NCI-H2081 (cell line): ENCODE results near the gene RPL6.
"Not testable (repeated sequence)": the region's sequence is repeated elsewhere in the genome, so short reads cannot be mapped to it uniquely, and the experiment has no call there.

Source experiments
- DNase-seq, 2 experiments: peaks; one replicate each; lab custom pipeline; 2025; lab: John Stamatoyannopoulos, UW

The RPL6 gene

DNA sequence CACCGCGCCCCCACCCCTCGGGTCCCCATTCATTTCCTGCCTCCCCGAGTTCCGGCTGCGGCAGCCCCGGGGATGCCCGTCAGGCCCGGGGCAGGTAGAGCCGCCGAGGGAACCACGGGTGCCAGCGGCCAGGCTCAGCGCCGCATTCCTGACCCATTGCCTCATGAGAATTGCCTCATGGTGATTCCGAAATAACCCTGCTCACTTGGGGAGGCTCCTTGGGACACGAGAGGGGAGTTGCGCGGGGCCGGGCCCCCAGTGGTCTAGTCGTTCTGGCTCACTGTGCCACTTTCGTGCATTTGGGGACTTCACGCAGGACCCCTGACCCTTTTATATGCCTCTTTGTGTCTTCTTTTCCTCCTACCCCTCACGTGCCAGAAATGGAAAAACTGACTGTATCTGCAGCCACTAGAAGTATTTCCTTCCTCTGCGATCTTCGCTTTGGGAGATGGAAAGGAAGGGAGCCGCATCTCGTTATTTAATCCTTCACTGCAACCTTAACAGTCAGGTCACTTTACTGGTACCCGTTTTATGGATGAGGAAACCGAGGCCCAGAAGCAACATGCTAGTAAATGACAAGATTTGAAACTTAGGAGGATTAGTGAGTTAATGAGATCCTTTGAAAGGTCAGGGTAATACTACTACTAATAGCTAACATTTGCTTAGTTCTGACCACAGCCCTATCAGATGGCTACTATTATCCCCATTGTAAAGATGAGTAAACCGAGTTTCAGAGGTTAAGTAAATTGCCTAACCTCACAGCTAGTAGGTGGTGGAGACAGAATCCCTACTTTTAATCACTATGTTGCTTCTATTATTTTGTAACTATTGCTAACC, 10.1 kb upstream of the RPL6 start:
- DNase-seq = peak in 1 of 2 experiments; percentile 23

DNA sequence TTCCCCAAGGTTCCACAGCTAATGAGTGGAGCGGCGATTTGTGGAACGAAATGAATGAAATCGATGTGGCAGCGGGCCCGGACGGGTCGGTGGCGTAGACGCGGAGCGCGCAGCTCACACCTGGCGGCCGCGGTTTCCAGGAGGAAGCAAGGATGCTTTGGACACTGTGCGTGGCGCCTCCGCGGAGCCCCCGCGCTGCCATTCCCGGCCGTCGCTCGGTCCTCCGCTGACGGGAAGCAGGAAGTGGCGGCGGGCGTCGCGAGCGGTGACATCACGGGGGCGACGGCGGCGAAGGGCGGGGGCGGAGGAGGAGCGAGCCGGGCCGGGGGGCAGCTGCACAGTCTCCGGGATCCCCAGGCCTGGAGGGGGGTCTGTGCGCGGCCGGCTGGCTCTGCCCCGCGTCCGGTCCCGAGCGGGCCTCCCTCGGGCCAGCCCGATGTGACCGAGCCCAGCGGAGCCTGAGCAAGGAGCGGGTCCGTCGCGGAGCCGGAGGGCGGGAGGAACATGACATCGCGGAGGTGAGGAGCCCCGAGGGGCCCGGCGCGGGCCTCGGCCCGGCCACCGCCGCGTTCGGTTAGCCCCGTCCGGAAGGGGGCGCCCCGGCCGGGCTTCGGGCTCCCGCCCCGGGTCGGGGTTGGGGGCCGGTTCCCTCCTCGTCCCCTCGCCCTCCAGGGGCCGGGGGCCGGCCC, 9.3 kb upstream of the RPL6 start, which contains the start of gene PTPN11:
Gene PTPN11 (plus strand): TSS at position 340 of the 689 bp plus-strand sequence. CDS start 165 bp downstream, at position 505.
- peak; percentile 79 to 80 for DNase-seq

DNA sequence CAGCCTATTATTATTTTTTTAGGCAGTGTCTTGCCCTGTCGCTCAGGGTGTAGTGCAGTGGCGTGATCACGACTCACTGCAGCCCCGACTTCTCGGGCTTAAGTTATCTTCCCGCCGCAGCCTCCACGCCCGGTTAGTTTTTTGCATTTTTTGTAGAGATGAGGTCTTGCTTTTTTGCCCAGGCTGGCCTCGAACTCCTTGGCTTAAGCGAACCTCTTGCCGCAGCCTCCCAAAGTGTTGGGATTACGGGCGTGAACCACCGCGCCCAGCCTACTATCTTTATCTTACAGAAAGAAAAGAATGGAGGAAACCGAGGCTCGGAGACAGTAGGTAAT, 8.8 kb upstream of the RPL6 start:
- DNase-seq = no peak

DNA sequence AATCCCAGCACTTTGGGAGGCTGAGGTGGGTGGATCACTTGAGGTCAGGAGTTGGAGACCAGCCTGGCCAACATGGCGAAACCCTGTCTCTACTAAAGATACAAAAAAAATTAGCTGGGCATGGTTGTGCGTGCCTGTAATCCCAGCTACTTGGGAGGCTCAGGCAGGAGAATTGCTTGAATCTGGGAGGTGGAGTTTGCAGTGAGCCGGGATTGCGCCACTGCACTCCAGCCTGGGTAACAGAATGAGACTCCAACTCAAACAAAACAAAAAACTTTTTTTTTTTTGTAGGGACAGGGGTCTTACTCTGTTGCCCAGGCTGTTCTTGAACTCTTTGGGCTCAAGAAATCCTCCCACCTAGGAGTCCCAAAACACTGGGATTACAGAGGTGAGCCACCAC, 6.1 kb upstream of the RPL6 start:
- DNase-seq = not testable (repeated sequence)

DNA sequence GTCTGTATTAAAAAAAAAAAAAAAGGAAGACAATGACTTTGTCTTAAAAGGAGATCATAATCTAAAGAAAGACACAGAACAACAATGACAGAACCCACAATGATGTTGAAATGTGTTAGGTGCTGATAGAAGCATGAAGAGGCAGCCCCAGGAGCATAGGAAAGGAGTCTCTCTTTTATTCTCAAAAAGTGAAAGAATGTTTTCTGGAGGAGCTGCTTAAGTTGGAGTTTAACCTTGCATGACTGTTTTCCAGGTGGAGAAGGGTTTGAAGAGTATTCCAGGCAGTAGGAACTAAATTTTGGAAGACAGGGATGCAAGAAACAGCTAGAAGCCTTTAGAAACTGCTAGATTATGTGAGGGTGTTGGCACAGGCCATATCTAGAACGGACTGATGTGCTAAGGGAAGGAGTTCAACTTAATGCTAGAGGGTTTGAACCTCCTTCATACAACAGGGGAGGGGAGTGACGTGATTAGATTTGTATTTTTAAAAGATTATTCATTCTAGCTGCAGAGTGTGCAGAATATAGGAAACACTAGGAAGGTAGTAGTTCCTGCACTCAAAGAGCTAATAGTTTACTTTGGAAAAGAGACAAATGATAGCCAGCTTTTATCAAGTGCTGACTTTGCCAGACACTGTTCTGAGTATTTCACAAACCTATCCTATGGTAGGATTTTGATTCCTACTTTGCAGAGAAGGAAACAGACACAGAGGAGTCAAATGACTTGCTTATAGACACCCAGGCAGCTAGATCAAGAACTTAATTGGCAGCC, 4.6 kb upstream of the RPL6 start:
- no peak for DNase-seq

DNA sequence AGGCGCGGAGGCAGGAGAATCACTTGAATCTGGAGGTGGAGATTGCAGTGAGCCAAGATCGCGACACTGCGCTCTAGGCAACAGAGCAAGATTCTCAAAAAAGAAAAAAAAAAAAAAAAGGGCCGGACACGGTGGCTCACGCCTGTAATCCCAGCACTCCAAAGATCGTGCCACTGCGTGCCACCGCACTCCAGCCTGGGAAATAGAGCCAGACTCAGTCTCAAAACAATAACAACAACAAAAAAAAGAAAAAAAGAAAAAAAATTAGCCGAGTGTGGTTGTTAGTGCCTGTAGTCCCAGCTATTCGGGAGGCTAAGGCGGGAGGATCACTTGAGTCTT, 470 bp upstream of the RPL6 start:
- no peak for DNase-seq

DNA sequence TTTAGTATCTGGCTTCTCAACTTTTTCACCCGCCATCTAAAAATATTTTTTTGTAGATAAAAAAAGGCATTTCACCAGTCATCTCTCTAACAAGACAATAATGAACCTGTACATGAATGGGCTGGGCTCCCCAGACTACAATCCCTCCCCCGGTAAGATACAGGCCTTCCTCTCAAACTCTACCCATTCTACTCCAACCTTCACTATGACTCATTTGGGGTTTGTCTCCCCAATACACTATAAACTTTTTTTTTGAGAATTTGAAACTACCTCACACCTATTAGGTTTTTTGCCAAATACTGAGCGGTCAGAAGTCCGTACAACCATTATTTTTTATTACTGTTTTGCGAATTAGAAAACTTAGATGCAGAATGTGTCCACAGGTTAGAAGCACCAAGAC, 784 bp downstream of the RPL6 start:
- no peak for DNase-seq

DNA sequence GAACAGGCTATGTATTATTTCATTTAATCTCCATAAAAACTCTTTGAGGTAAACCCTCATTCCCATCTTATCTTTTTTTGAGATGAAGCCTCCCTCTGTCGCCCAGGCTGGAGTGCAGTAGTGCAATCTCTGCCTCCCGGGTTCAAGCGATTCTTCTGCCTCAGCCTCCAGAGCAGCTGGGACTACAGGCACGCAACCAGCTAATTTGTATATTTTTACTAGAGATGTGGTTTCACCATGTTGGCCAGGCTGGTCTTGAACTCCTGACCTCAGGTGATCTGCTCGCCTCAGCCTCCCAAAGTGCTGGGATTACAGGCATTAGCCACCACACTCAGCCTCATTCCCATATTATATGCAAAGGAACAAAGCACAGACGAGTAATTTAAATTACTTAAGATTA, 1.7 kb downstream of the RPL6 start:
- DNase-seq = not testable (repeated sequence)

DNA sequence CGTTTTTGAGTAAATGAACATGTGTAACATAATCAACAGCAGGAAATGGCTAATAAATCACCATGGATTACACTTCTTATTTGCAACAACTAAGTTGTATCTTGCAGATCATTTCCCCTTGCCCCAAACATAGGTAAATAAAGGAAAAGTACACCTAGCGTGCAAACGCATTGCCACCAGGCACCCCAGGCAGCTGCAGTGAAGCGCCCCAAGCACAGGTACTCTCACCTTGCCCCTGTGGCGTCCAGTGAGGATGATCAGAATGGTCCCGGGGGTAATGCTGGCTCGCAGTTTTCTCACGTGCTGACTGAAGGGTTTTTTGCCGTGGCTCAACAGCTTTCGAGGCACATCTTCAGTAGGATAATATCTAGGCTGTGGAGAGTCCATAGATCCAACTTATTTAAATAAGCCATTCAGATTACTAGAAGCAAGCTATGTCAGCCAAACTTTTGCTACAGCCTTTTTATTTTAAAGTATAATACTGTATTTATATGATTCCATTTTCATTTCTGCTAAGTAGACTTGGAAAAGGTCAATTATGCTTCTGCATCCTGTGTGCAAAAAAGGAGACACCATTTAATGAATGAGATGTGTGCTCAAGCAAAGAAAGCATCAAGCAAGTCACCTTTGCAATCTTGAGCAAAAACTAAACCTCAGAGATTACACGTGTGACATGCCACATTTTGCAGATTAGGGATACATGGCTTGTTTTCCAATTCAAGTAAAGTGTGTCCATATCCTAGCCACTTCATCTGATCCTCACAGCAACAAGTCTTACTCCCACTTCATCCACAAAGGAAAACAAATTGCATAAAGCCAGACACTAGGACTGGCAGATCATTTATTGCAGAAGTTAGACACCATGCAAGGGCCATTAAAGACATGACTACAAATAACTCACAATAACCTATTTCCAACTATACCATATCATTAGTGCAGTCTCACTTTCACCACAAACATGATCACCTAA, 2.6 kb downstream of the RPL6 start:
- no peak for DNase-seq

DNA sequence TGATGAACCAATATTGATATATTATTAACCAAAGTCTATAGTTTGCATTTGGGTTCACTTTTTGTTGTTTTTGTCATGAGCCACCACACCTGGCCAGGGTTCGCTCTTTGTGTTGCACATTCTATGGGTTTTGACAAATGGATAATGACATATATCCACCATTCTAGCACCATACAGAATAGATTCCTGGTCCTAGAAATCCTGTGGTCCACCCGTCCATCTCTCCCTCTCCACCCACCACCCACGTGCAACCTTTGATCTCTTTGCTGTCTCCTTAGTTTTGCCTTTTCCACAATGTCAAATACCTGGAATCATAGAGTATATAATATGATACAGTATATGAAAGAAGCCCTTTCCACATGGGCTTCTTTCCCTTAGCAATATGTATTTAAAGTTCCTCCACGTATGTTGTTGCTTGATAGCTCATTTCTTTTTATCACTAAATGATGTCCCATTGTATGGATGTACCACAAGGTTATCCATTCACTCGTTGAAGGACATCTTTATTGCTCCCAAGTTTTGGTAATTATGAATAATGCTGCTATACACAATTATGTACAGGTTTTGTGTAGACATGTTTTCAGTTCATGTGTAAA, 7.4 kb downstream of the RPL6 start:
- DNase-seq = no peak

DNA sequence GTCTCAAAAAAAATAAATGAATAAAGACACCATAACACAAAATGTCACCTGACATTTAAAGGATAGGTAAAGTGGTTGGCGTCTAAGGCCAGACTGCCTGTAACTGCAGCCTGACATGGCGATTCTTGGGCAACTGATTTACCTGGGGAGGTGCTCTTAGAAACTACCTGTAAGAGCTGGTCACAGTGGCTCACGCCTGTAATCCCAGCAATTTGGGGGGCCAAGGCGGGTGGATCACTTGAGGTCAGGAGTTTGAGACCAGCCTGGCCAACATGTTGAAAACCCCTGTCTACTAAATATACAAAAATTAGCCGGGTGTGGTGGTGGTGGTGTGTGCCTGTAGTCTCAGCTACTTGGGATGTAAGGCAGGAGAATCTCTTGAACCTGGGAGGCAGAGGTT, 8.4 kb downstream of the RPL6 start:
- no peak for DNase-seq

DNA sequence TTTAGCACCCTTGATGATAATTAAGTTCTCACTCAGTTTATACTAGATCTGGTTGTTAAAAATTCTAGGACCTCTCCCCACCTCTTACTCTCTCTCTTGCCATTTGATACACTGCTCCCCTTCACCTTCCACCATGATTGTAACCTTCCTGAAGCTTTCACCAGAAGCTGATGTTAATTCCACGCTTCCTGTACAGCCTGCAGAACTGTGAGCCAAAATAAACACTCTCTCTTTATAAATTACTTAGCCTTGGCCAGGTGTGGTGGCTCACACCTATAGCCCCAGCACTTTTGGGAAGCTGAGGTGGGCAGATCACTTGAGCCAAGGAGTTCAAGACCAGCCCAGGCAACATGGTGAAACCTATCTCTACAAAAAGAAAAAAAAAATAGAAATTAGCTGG, 16.1 kb downstream of the RPL6 start:
- DNase-seq = peak in 1 of 2 experiments; percentile 28

DNA sequence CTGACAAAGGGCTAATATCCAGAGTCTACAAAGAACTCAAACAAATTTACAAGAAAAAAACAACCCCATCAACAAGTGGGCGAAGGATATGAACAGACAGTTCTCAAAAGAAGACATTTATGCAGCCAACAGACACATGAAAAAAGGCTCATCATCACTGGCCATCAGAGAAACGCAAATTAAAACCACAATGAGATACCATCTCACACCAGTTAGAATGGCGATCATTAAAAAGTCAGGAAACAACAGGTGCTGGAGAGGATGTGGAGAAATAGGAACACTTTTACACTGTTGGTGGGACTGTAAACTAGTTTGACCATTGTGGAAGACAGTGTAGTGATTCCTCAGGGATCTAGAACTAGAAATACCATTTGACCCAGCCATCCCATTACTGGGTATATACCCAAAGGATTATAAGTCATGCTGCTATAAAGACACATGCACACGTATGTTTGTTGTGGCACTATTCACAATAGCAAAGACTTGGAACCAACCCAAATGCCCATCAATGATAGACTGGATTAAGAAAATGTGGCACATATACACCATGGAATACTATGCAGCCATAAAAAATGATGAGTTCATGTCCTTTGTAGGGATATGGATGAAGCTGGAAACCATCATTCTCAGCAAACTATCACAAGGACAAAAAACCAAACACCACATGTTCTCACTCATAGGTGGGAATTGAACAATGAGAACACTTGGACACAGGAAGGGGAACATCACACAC, 19.3 kb downstream of the RPL6 start:
- DNase-seq = not testable (repeated sequence)

DNA sequence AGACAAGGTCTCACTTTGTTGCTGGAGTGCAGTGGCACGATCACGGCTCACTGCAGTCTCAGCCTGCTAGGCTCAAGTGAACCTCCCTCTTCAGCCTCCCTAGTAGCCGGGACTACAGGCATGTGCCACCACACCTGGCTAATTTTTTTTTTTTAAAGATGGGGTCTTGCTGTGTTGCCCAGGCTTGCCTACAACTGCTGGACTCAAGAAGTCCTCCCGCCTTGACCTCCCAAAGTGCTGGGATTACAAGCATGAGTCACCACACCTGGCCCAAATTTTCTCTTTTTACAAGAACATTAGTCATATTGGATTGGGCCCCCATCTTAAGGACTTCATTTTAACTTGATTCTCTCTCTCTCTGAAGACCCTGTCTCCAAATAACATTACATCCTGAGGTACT, 20.2 kb downstream of the RPL6 start:
- no peak for DNase-seq

DNA sequence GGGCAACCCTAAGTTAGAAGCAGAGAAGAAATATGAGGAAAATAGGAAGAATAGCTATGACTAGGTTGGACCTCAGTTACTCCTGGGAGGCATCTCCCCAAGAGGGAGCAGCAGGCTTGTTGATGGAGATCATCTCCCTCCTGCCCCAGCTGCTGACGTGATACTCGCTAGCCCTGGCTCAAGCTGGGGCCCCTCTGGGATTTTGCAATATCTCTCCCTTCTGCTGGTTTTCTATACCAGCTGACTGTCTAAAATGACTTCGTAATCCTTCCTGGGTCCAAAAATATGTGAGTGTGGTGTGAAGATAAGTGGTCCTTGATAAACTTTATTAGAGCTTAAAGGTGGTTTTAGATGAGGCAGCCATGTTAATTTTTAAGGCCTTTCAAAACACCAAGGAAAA, 22.7 kb downstream of the RPL6 start:
- DNase-seq = no peak

DNA sequence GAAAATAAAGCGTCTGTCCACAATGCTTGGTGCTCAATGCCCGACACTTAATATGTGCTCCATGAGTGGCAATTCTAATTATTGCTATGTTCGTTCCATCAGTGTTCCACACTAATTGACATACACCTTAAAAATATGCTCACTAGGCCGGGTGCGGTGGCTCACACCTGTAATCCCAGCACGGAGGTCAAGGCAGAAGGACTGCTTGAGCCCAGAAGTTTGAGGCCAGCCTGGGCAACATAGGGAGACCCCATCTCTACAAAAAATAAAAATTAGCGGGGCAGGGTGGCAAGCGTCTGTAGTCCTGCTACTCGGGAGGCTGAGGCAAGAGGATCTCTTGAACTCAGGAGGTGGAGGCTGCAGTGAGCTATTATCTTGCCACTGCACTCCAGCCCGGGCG, 26.5 kb downstream of the RPL6 start:
- no peak for DNase-seq

DNA sequence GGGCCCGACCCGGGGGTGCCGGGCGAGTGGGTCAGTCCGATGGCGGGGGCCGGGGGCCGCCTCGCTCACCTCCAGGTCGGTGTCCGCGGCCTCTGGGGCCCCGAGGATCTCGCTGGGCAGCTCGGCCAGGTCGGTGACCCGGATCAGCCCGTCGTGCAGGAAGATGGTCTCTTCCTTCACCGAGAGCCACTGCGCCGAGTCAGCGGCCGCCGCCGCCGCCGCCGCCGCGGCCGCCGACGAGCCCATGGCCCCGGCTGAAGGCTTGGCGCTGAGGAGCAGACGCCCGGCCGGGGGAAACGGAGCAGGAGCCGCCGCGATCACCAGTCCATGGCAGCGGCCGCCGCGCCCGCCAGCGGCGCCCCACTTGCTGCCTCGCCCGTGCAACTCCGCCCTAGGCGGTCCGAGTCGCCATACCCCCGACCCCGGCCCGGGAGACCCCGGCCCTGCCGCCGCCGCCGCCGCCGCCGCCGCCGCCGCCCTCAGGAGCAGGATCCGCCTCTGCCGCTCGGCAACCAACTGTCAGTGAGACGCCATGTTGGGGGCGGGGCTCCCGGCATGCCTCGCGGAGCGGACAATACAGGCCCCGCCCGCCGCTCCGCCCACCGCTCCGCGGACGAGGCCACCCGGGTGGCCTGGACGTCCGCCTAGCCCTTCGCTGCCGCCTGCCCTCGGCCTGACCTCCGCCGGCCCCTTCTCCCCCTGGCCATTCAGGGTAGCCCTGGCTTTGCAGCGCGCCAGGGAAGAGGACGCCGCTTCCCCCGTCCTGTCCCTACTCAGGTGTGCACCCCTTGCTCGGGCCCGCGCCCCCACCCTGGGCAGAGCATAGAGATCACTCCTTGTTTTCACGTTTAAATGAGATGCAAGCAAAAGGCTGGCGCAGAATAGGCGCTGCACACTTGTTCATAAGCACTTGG, 27.3 kb downstream of the RPL6 start, which contains the start of gene HECTD4:
Gene HECTD4 (minus strand): TSS at position 549 of the 914 bp plus-strand sequence. CDS start 303 bp downstream, at position 246.
- DNase-seq = peak; percentile 88 to 91

DNA sequence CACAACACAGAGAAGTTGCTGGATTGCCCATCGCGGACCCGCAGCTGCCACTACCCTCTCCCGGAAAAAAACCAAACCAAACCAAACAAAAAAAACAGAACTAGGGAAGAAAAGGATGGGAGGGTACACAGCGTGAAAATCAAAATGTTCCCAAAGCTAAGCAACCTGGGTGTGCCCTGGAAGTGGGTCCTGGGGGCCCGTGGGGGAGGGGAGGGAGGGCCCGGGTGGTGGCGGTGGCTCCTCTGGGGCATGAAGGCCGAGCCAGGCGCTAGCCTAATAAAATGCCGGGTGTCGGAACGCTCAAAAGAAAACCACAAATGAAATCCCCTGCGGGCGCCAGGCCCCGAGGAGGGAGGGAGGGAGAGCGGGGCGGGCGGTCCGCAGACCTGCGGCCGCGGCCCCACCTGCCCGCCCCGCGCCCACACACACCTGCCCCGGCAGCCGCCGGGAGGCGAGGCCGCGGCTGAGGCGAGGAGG, 28.0 kb downstream of the RPL6 start:
- peak in 1 of 2 experiments; percentile 40 for DNase-seq
